PFSK-1 (cell line): ENCODE measurements around the gene TRMU.

Experiments
- FOXP2 ChIP-seq: optimal IDR thresholded peaks from 2 replicates; pipeline ENCODE3; 2011; ENCODE audit warnings: borderline replicate concordance, control low read depth, inconsistent platforms; ENCODE audit not compliant: insufficient read depth; ENCODE audit errors: extremely low read length, extremely low read depth
- POLR2AphosphoS5 ChIP-seq: IDR thresholded peaks from 2 replicates; pipeline ENCODE4 v1.6.1; 2012; ENCODE audit warnings: low read depth, mild to moderate bottlenecking, control low read depth, low read length, moderate library complexity
- SIN3A ChIP-seq: IDR thresholded peaks from 2 replicates; pipeline ENCODE4 v1.6.1; 2012; ENCODE audit warnings: mild to moderate bottlenecking, low read length, moderate library complexity, borderline replicate concordance; ENCODE audit not compliant: insufficient read depth
- TAF1 ChIP-seq: IDR thresholded peaks from 2 replicates; pipeline ENCODE4 v1.6.1; 2012; ENCODE audit warnings: low read length, control low read depth, borderline replicate concordance; ENCODE audit not compliant: insufficient read depth
- TF ChIP-seq, protein P1 (sequence below), 2 experiments: IDR thresholded peaks; 2 replicates each; pipeline versions ENCODE4 v1.6.1 to v1.8.0; 2011 to 2012; ENCODE audit warnings: low read depth in 2 of 2, low read length in 2 of 2, control low read depth in 1 of 2, inconsistent platforms in 1 of 2, mild to moderate bottlenecking in 1 of 2, moderate library complexity in 1 of 2; ENCODE audit not compliant: insufficient read depth in 1 of 2

Gene TRMU

DNA sequence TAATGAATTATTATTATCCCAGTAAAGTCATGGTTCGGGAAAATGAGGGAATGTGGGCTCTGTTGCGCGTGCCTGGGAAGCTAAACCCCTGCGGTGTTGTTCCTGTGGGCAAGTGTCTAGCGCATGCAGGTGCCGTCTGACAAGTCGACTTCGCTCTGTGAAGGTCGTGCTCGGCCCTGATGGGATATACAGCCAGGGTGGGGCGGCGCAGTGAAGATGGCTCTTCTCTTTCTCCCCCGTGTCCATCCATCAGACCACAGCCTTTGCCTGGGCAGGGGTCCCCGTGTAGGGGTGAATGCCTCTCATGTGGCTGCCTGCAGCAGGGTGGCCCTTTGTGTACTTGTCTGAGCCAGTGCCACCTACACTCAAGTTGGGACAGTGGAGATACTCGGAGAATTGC, 12.8 kb upstream of the TRMU start:
- no peak for TF ChIP-seq SIN3A
- TF ChIP-seq FOXP2 = no peak
- TF ChIP-seq TAF1 = no peak
- TF ChIP-seq, protein P1, sequence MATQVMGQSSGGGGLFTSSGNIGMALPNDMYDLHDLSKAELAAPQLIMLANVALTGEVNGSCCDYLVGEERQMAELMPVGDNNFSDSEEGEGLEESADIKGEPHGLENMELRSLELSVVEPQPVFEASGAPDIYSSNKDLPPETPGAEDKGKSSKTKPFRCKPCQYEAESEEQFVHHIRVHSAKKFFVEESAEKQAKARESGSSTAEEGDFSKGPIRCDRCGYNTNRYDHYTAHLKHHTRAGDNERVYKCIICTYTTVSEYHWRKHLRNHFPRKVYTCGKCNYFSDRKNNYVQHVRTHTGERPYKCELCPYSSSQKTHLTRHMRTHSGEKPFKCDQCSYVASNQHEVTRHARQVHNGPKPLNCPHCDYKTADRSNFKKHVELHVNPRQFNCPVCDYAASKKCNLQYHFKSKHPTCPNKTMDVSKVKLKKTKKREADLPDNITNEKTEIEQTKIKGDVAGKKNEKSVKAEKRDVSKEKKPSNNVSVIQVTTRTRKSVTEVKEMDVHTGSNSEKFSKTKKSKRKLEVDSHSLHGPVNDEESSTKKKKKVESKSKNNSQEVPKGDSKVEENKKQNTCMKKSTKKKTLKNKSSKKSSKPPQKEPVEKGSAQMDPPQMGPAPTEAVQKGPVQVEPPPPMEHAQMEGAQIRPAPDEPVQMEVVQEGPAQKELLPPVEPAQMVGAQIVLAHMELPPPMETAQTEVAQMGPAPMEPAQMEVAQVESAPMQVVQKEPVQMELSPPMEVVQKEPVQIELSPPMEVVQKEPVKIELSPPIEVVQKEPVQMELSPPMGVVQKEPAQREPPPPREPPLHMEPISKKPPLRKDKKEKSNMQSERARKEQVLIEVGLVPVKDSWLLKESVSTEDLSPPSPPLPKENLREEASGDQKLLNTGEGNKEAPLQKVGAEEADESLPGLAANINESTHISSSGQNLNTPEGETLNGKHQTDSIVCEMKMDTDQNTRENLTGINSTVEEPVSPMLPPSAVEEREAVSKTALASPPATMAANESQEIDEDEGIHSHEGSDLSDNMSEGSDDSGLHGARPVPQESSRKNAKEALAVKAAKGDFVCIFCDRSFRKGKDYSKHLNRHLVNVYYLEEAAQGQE (IDR thresholded peaks at IDR 0.05; ENCODE audit: insufficient read depth in 1 of 2, low read depth in 2 of 2, low read length in 2 of 2) = no peak
- no peak for TF ChIP-seq POLR2AphosphoS5

DNA sequence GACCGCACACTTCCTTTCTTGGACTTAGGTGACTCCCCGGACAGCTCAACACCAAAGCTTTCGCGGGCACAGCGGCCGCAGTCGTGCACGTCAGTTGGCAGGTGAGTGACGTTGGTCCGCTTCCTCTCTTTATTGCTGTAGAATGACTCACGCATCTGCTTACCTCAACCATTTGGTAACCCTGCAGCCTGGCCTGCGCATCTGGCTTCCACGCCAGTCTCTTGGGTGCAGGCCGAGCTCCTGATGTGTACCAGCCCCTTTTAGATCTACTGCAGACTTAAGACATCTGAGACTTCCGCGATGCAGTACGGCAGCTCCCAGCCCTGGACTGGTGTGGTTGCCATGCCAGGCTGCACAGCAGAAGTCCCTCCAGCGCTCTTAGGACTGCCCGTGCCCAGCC, 12.4 kb upstream of the TRMU start:
- TF ChIP-seq, protein P1 (IDR thresholded peaks at IDR 0.05; ENCODE audit: insufficient read depth in 1 of 2, low read depth in 2 of 2, low read length in 2 of 2) = no peak
- TF ChIP-seq TAF1 (no peak), POLR2AphosphoS5 (no peak), FOXP2 (no peak), SIN3A (no peak)

DNA sequence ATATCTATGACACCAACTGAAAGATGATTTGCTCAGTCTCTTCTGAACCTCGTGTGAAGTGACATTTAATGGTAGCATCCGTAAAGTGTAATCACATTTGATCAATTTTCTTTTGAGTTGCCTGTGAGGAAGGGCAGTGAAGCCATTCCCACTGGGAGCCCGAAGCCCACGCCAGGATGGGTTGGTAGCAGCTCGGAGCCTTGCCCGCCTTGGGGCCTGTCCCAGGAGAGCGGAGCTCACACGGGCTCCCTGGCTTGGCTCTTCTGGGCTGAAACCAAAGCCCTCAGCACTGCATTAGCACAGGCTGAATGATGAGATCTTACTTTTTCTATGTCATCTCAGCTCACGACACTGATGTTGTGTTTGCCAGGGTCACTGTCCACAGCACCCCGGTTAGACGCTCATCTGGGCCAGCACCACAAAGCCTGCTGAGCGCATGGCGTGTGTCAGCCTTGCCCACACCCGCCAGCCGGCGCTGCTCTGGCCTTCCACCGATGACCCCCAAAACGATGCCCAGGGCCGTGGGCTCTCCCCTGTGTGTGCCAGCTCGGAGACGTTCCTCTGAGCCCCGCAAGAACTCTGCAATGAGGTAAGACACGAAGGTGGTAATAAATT, 9.3 kb upstream of the TRMU start:
- TF ChIP-seq POLR2AphosphoS5 (no peak), SIN3A (no peak), FOXP2 (no peak)
- TF ChIP-seq, protein P1 (IDR thresholded peaks at IDR 0.05; ENCODE audit: insufficient read depth in 1 of 2, low read depth in 2 of 2, low read length in 2 of 2) = no peak

DNA sequence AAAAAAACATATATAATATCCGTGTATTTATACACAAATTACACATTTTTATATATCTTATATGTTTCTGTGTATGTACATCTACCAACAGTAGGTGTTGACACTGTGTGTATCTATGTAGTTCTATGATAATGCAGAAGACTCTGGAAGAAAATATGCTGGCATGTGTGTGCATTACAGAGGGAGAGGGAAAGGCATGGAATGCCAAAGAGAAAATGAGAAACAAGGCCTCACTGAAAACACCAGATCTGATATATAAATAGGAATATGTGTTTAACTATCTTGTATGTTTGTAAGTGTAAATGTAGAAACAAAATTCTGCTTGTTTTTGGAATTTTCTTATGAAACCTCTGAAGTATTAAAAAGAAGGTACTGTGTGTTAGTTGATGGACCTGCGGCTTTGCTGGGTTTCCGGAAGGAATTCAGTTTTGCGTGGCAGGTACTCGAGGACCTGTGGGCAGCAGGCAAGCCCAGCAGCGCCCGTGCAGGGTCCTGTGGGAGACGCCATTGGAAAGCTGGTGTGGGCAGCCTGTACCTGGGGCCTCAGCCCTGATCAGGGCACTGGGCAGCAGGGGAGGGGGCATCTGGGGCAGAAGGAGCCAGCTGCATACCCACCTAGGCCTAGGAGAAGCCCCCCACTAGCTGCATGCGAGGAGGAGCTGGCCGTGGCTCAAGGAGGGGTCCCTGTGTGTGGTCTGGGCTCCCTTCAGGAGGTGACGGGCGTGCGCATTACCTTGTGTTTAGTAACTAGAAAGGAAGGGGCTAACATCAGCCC, 7.6 kb upstream of the TRMU start:
- TF ChIP-seq, protein P1 (IDR thresholded peaks at IDR 0.05; ENCODE audit: insufficient read depth in 1 of 2, low read depth in 2 of 2, low read length in 2 of 2) = no peak
- TF ChIP-seq SIN3A (no peak), POLR2AphosphoS5 (no peak), TAF1 (no peak), FOXP2 (no peak)
